OCI-LY1 (cell line): ENCODE results near the gene ICAM1.

Experiments
- EZH2 ChIP-seq: fragments of 200-600 bp; sonication (generic), shearing (Covaris generic); IDR thresholded peaks from 2 replicates; pipeline ENCODE4 v1.8.0; 2017; ENCODE audit warnings: borderline replicate concordance, mixed run types, mild to moderate bottlenecking, antibody characterized with exemption, low read length, moderate library complexity, mixed read lengths
- TF ChIP-seq, protein P1 (sequence below): fragments of 200-600 bp; sonication (generic), shearing (Covaris generic); IDR thresholded peaks from 2 replicates; pipeline ENCODE4 v1.5.1; 2017; ENCODE audit warnings: mild to moderate bottlenecking, antibody characterized with exemption, low read length, moderate library complexity, mixed read lengths

GRCh38 chr19:10238172-10238783, 32.6 kb upstream of the ICAM1 start:
- TF ChIP-seq, protein P1, sequence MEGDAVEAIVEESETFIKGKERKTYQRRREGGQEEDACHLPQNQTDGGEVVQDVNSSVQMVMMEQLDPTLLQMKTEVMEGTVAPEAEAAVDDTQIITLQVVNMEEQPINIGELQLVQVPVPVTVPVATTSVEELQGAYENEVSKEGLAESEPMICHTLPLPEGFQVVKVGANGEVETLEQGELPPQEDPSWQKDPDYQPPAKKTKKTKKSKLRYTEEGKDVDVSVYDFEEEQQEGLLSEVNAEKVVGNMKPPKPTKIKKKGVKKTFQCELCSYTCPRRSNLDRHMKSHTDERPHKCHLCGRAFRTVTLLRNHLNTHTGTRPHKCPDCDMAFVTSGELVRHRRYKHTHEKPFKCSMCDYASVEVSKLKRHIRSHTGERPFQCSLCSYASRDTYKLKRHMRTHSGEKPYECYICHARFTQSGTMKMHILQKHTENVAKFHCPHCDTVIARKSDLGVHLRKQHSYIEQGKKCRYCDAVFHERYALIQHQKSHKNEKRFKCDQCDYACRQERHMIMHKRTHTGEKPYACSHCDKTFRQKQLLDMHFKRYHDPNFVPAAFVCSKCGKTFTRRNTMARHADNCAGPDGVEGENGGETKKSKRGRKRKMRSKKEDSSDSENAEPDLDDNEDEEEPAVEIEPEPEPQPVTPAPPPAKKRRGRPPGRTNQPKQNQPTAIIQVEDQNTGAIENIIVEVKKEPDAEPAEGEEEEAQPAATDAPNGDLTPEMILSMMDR = no peak
- no peak for TF ChIP-seq EZH2
